Measurements from ENCODE around the gene MATN1.

The MATN1 gene

DNA sequence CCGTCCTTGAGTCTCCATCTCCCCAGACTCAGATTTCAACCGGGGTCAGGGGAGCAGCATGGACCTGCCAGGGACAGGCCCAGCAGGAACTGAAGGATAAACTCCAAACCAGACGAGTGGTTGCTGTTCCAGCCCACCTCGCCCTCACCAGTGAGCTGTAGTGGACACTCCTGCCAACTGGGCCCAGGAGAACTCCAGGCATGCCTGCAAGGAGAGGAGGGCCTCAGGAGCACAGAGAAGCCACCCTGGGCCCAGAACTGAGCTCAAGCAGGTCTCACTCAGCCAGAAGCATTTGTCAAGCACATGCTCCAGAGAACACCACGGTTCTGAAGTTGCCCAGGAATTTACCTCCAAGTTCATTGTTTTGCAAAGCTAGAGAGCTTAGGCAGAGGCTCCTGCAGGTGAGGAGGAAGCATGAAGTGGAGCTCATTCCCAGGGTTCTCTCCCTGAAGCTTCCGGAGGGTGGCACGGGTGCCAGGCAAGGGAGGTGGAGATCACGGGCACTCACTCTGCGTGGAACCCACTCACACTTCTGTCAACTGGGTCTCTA is 61.0 kb downstream of the MATN1 start:
- no peaks in the 10 kb centered on the region for H3K36me3 ChIP-seq (ENCODE audit: control insufficient read depth, insufficient read depth, low read length)
- H3K27me3 ChIP-seq (ENCODE audit: control insufficient read depth, insufficient read depth, low read length), result no peaks in the 10 kb centered on the region
- no peak overlapping the region for H3K9ac ChIP-seq (ENCODE audit: low read depth, low read length)
- H3K4me3 ChIP-seq (ENCODE audit: low read depth, low read length), result no peak overlapping the region
- no peaks in the 10 kb centered on the region for H3K9me3 ChIP-seq (ENCODE audit: control insufficient read depth, insufficient read depth, low read length)
- H3K4me1 ChIP-seq (ENCODE audit: control insufficient read depth, insufficient read depth, low read length), result peaks cover 4% of the 10 kb centered on the region

DNA sequence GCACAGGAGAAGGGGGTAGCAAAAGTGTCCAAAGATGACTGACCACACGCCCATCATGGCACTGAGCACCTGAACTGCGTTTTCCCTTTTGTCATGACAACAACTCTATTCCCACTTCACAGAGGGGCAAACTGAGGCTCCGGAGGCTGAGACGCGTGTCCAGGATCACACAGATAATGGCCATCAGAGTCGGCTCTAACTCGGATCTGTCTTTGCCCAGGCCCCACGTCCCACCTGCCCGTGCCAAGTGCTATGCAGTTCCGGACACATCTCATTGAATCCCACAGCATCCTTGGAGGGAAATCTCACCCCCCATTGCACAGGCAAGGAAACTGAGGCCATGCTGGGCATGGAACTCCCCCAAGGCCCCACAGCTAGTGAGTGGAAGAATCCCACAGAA is 62.1 kb downstream of the MATN1 start:
- peaks cover 4% of the 10 kb centered on the region for H3K4me1 ChIP-seq (ENCODE audit: control insufficient read depth, insufficient read depth, low read length)
- no peaks in the 10 kb centered on the region for H3K9me3 ChIP-seq (ENCODE audit: control insufficient read depth, insufficient read depth, low read length)
- no peak overlapping the region for H3K4me3 ChIP-seq (ENCODE audit: low read depth, low read length)
- H3K36me3 ChIP-seq (ENCODE audit: control insufficient read depth, insufficient read depth, low read length), result no peaks in the 10 kb centered on the region
- H3K27me3 ChIP-seq (ENCODE audit: control insufficient read depth, insufficient read depth, low read length), result no peaks in the 10 kb centered on the region
- no peak overlapping the region for H3K9ac ChIP-seq (ENCODE audit: low read depth, low read length)
